Thymus (tissue), 11 donors: ENCODE measurements around the gene GAB2. TPM values are rescaled to one million over a fixed set of nuclear protein-coding genes. Genes with fewer than 3 reads are reported as not detected.

Source experiments
- DNase-seq, 9 donors: peaks; one replicate each; pipeline ENCODE4 v3.0.0-alpha.2; 2013; ENCODE audit warnings: low spot score in 9 of 9, low read depth in 6 of 9, missing footprints in 1 of 9
- H3K27ac ChIP-seq, 2 donors: one replicate each; pipeline ENCODE4 v1.5.1; 2013; ENCODE audit warnings: control low read depth in 1 of 2, low read depth in 1 of 2, low read length in 1 of 2, mild to moderate bottlenecking in 1 of 2, moderate library complexity in 1 of 2
- H3K27me3 ChIP-seq, 2 donors: one replicate each; pipeline ENCODE4 v1.5.1; 2013; ENCODE audit warnings: low read length in 1 of 2; ENCODE audit not compliant: control insufficient read depth in 2 of 2, insufficient read depth in 1 of 2
- H3K36me3 ChIP-seq, 2 donors: one replicate each; pipeline ENCODE4 v1.5.1; 2013; ENCODE audit warnings: low read length in 1 of 2, mild to moderate bottlenecking in 1 of 2, moderate library complexity in 1 of 2; ENCODE audit not compliant: control insufficient read depth in 2 of 2, insufficient read depth in 2 of 2
- H3K4me1 ChIP-seq, 2 donors: one replicate each; pipeline ENCODE4 v1.5.1; 2013; ENCODE audit warnings: low read length in 2 of 2; ENCODE audit not compliant: control insufficient read depth in 2 of 2, insufficient read depth in 2 of 2
- H3K4me3 ChIP-seq, 2 donors: one replicate each; pipeline ENCODE4 v1.5.1; 2013; ENCODE audit warnings: low read length in 2 of 2, control low read depth in 1 of 2, mild to moderate bottlenecking in 1 of 2
- H3K9me3 ChIP-seq, 2 donors: one replicate each; pipeline ENCODE4 v1.5.1; 2013; ENCODE audit warnings: low read length in 1 of 2, mild to moderate bottlenecking in 1 of 2; ENCODE audit not compliant: control insufficient read depth in 2 of 2, insufficient read depth in 1 of 2
- WGBS: extraction: QIAGEN DNeasy Blood & Tissue Kit; methylation state at CpG from one replicate; pipeline ENCODE4 v1.1.7; 2013; 5-methylcytosine and 5-hydroxymethylcytosine counted together
- polyA plus RNA-seq: library from polyadenylated mRNA; stranded (reverse); fragments of 200-250 nt; gene quantifications from one replicate; pipeline ENCODE4 v1.2.3, GENCODE V29; 2013
- total RNA-seq: library from RNA; stranded (reverse); fragments of 120-200 nt; gene quantifications from one replicate; pipeline ENCODE4 v1.2.4, GENCODE V29; 2013
- donor health status: healthy.

The GAB2 gene
- total and polyA plus RNA-seq, 2 donors: 3.7 to 12.6 TPM

GRCh38 chr11:78201096-78201818 lies 216.4 kb downstream of the GAB2 start:
- H3K36me3 ChIP-seq: peaks cover 15 to 39% of the 10 kb centered on the region in 2 donors
- no peak overlapping the region for H3K4me3 ChIP-seq
- WGBS: 78% methylated on average over 9 of the region's 9 CpGs
- peaks cover 0 to 1% of the 10 kb centered on the region in 2 donors for H3K9me3 ChIP-seq
- H3K27ac ChIP-seq: peak overlapping the region; percentile 90 to 99
- DNase-seq: peak in 1 of 9 donors; percentile 62
- no peaks in the 10 kb centered on the region for H3K27me3 ChIP-seq
- H3K4me1 ChIP-seq: peaks cover 33 to 79% of the 10 kb centered on the region in 2 donors

GRCh38 chr11:78200553-78200952 lies 217.1 kb downstream of the GAB2 start:
- H3K27me3 ChIP-seq: peaks cover 0 to 2% of the 10 kb centered on the region in 2 donors
- peaks cover 1 to 5% of the 10 kb centered on the region in 2 donors for H3K9me3 ChIP-seq
- peaks cover 33 to 81% of the 10 kb centered on the region in 2 donors for H3K4me1 ChIP-seq
- no peak for DNase-seq
- WGBS: 97% methylated on average over 13 of the region's 13 CpGs
- no peak overlapping the region for H3K4me3 ChIP-seq
- H3K36me3 ChIP-seq: peaks cover 15 to 38% of the 10 kb centered on the region in 2 donors
- peak overlapping the region; percentile 90 to 99 for H3K27ac ChIP-seq

GRCh38 chr11:78200061-78200460 lies 217.6 kb downstream of the GAB2 start:
- Histone ChIP-seq H3K9me3 (peaks cover 1 to 5% of the 10 kb centered on the region in 2 donors), H3K27me3 (peaks cover 0 to 2% of the 10 kb centered on the region in 2 donors), H3K27ac (peak overlapping the region; percentile 90 to 99), H3K4me3 (no peak overlapping the region), H3K36me3 (peaks cover 15 to 33% of the 10 kb centered on the region in 2 donors), H3K4me1 (peaks cover 33 to 81% of the 10 kb centered on the region in 2 donors)
- 96% methylated on average over 4 of the region's 4 CpGs for WGBS
- DNase-seq: no peak

GRCh38 chr11:78199653-78200015 lies 218.0 kb downstream of the GAB2 start:
- H3K36me3 ChIP-seq: peaks cover 15 to 32% of the 10 kb centered on the region in 2 donors
- no peak overlapping the region for H3K27ac ChIP-seq
- peaks cover 0 to 2% of the 10 kb centered on the region in 2 donors for H3K27me3 ChIP-seq
- H3K4me3 ChIP-seq: no peak overlapping the region
- H3K4me1 ChIP-seq: peaks cover 33 to 77% of the 10 kb centered on the region in 2 donors
- DNase-seq: no peak
- H3K9me3 ChIP-seq: peaks cover 1 to 5% of the 10 kb centered on the region in 2 donors
- 98% methylated on average over 5 of the region's 5 CpGs for WGBS

- Histone ChIP-seq H3K4me3 (no peak overlapping the region), H3K9me3 (peaks cover 1 to 5% of the 10 kb centered on the region in 2 donors), H3K27ac (no peak overlapping the region), H3K36me3 (peaks cover 15 to 32% of the 10 kb centered on the region in 2 donors), H3K27me3 (peaks cover 0 to 2% of the 10 kb centered on the region in 2 donors), H3K4me1 (peaks cover 31 to 72% of the 10 kb centered on the region in 2 donors)
- WGBS: 98% methylated on average over 6 of the region's 6 CpGs
- no peak for DNase-seq
Measured at GRCh38 chr11:78199015-78199652, 218.5 kb downstream of the GAB2 start.

GRCh38 chr11:78197816-78198215 lies 219.8 kb downstream of the GAB2 start:
- DNase-seq: no peak
- Histone ChIP-seq H3K4me3 (no peak overlapping the region), H3K27ac (no peak overlapping the region), H3K9me3 (peaks cover 1 to 5% of the 10 kb centered on the region in 2 donors), H3K27me3 (peaks cover 0 to 2% of the 10 kb centered on the region in 2 donors), H3K4me1 (peaks cover 33 to 73% of the 10 kb centered on the region in 2 donors), H3K36me3 (peaks cover 18 to 32% of the 10 kb centered on the region in 2 donors)
- 97% methylated on average over 8 of the region's 8 CpGs for WGBS

GRCh38 chr11:78196661-78197091 lies 220.9 kb downstream of the GAB2 start:
- Histone ChIP-seq H3K27ac (no peak overlapping the region), H3K4me3 (no peak overlapping the region), H3K36me3 (peaks cover 18 to 32% of the 10 kb centered on the region in 2 donors), H3K27me3 (peaks cover 0 to 2% of the 10 kb centered on the region in 2 donors), H3K4me1 (peaks cover 22 to 68% of the 10 kb centered on the region in 2 donors), H3K9me3 (peaks cover 1 to 5% of the 10 kb centered on the region in 2 donors)
- DNase-seq: peak in 1 of 9 donors; percentile 35
- 93% methylated on average over 40 of the region's 40 CpGs for WGBS

- Histone ChIP-seq H3K4me3 (no peak overlapping the region), H3K36me3 (peaks cover 16 to 30% of the 10 kb centered on the region in 2 donors), H3K4me1 (peaks cover 15 to 62% of the 10 kb centered on the region in 2 donors), H3K27ac (no peak overlapping the region), H3K9me3 (peaks cover 1 to 5% of the 10 kb centered on the region in 2 donors), H3K27me3 (peaks cover 0 to 2% of the 10 kb centered on the region in 2 donors)
- peak in 1 of 9 donors; percentile 43 for DNase-seq
- 74% methylated on average over 60 of the region's 60 CpGs for WGBS
Measured at GRCh38 chr11:78195917-78196560, 221.6 kb downstream of the GAB2 start.
